Measurements from ENCODE around the gene SPEG. TPM values are rescaled to one million over a fixed set of nuclear protein-coding genes. Genes with fewer than 3 reads are reported as not detected.

SPEG gene
- polyA plus RNA-seq, 1 donor (not counting 4 experiments of a cell fraction or from before 2014, with no cell fraction given): 18.8 TPM

- no peak for TF ChIP-seq CTCF (optimal IDR thresholded peaks at IDR 0.05 in 1 of 3, IDR thresholded peaks at IDR 0.05 in 1 of 3, conservative IDR thresholded peaks at IDR 0.05 in 1 of 3; ENCODE audit: extremely low read depth in 1 of 3, insufficient read depth in 2 of 3, low read length in 3 of 3)
- TF ChIP-seq EZH2 (IDR thresholded peaks at IDR 0.05; ENCODE audit: low read length): peak; percentile 81
- dilution Hi-C loops (cut with MboI; ENCODE audit: extremely low pct_ligation_motif_present, low sequenced_read_pairs): no loop called here
- peak overlapping the region; percentile 89 for H3K9ac ChIP-seq (ENCODE audit: control insufficient read depth, extremely low read depth, insufficient read depth, low read length)
- no peak overlapping the region for H3K27ac ChIP-seq (ENCODE audit: control insufficient read depth, insufficient read depth, low read length)
- H3K9me3 ChIP-seq (ENCODE audit: control insufficient read depth, low read depth, low read length): no peaks in the 10 kb centered on the region
- peaks cover 3% of the 10 kb centered on the region for H4K20me1 ChIP-seq (ENCODE audit: control insufficient read depth, extremely low read depth, insufficient read depth, low read length)
- H3K9me1 ChIP-seq (ENCODE audit: control insufficient read depth, extremely low read depth, insufficient read depth, low read length): no peaks in the 10 kb centered on the region
- H3K4me2 ChIP-seq (ENCODE audit: control insufficient read depth, extremely low read depth, insufficient read depth, low read depth, low read length): peak overlapping the region; percentile 98
- H2AFZ ChIP-seq (ENCODE audit: control insufficient read depth, low read length): peak overlapping the region; percentile 85
- peaks cover 7% of the 10 kb centered on the region for H3K79me2 ChIP-seq (ENCODE audit: control insufficient read depth, insufficient read depth, low read length)
- no peak for FAIRE-seq
- H3K4me1 ChIP-seq (ENCODE audit: control insufficient read depth, extremely low read depth, insufficient read depth, low read length): peaks cover 15% of the 10 kb centered on the region
- H3K27me3 ChIP-seq (ENCODE audit: control insufficient read depth, extremely low read depth, insufficient read depth, low read length): peaks cover 50% of the 10 kb centered on the region
- H3K4me3 ChIP-seq (ENCODE audit: control insufficient read depth in 2 of 3, extremely low read depth in 1 of 3, insufficient read depth in 2 of 3, low read depth in 1 of 3, low read length in 3 of 3): peak overlapping the region; percentile 62 to 83 (median 80)
- H3K36me3 ChIP-seq (ENCODE audit: control insufficient read depth in 2 of 2, extremely low read depth in 1 of 2, insufficient read depth in 2 of 2, low read length in 2 of 2): no peaks in the 10 kb centered on the region
- no peak for DNase-seq (ENCODE audit: low read depth, low spot score)
Observed at GRCh38 chr2:219497495-219498279, 63.0 kb downstream of the SPEG start.

DNA sequence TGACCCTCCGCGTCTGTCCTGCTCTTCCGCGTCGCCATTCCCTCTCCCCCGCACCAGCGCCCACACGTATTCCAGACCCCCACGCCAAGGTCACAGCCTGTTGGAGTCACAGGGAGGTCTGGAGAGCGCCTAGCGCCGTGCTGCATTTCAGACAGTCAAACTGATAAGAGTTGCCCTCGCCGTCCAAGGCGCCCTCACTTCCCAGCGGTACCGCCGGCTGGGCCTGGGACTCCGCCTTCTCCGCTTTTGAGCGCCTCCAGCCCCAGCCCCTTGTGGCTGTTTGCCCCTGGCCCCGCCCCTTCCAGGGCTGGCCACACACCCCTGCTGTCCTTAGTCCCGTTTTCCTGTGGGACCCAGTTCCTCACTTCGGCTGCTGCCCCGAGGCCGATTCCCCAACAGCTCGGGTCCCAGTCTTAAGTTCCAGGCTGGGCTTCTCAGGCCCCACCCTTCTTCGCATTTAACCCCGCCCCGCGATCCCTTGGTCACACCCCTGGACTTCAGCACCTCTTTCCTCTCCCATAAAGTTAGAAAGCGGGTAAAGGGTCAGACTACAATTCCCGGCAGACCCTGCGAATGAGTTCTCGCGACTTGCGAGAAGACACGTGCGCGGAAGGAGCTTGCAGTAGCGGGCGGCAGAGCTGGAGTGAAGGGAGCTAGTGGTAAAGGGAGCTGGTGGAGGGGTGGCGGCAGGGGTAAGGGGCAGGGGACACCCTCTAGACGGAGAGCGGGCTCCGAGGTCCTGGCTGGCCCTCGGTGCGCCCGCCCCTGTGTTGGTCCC lies 63.8 kb downstream of the SPEG start, which contains the start of gene GMPPA:
GMPPA (plus strand) TSS at position 612 of the 778 bp plus-strand sequence. CDS start 1,085 bp downstream, outside the sequence.
- peak within 1 kb of the TSS; percentile 79 for H3K27ac ChIP-seq (ENCODE audit: control insufficient read depth, insufficient read depth, low read length)
- peak within 1 kb of the TSS; percentile 62 to 83 (median 80) for H3K4me3 ChIP-seq (ENCODE audit: control insufficient read depth in 2 of 3, extremely low read depth in 1 of 3, insufficient read depth in 2 of 3, low read depth in 1 of 3, low read length in 3 of 3)
- peak within 1 kb of the TSS; percentile 85 for H2AFZ ChIP-seq (ENCODE audit: control insufficient read depth, low read length)
- H3K4me1 ChIP-seq (ENCODE audit: control insufficient read depth, extremely low read depth, insufficient read depth, low read length): peaks cover 15% of the 10 kb centered on the region
- peak; percentile 97 for DNase-seq (ENCODE audit: low read depth, low spot score)
- no peaks in the 10 kb centered on the region for H3K9me3 ChIP-seq (ENCODE audit: control insufficient read depth, low read depth, low read length)
- TF ChIP-seq CTCF (optimal IDR thresholded peaks at IDR 0.05 in 1 of 3, IDR thresholded peaks at IDR 0.05 in 1 of 3, conservative IDR thresholded peaks at IDR 0.05 in 1 of 3; ENCODE audit: extremely low read depth in 1 of 3, insufficient read depth in 2 of 3, low read length in 3 of 3) (no peak), EZH2 (IDR thresholded peaks at IDR 0.05; ENCODE audit: low read length) (no peak)
- H3K36me3 ChIP-seq (ENCODE audit: control insufficient read depth in 2 of 2, extremely low read depth in 1 of 2, insufficient read depth in 2 of 2, low read length in 2 of 2): no peaks in the 10 kb centered on the region
- peaks cover 49% of the 10 kb centered on the region for H3K27me3 ChIP-seq (ENCODE audit: control insufficient read depth, extremely low read depth, insufficient read depth, low read length)
- H3K4me2 ChIP-seq (ENCODE audit: control insufficient read depth, extremely low read depth, insufficient read depth, low read depth, low read length): peak within 1 kb of the TSS; percentile 98
- peak within 1 kb of the TSS; percentile 89 for H3K9ac ChIP-seq (ENCODE audit: control insufficient read depth, extremely low read depth, insufficient read depth, low read length)
- peaks cover 7% of the 10 kb centered on the region for H3K79me2 ChIP-seq (ENCODE audit: control insufficient read depth, insufficient read depth, low read length)
- H3K9me1 ChIP-seq (ENCODE audit: control insufficient read depth, extremely low read depth, insufficient read depth, low read length): no peaks in the 10 kb centered on the region
- H4K20me1 ChIP-seq (ENCODE audit: control insufficient read depth, extremely low read depth, insufficient read depth, low read length): peaks cover 3% of the 10 kb centered on the region
- FAIRE-seq: peak; percentile 81
- dilution Hi-C loops (cut with MboI; ENCODE audit: extremely low pct_ligation_motif_present, low sequenced_read_pairs): no loop called here
